GM12878 (cell line): ENCODE measurements around the gene TERF2IP. TPM values are rescaled to one million over a fixed set of nuclear protein-coding genes. Genes with fewer than 3 reads are reported as not detected.

Experiments
- ATAC-seq: fragments of 200-7000 bp; cut with Tn5 transposase; 3 replicates; pipeline ENCODE4 v1.9.1; 2020; ENCODE audit warnings: mild to moderate bottlenecking, moderate library complexity
- BruUV-seq: library from RNA; stranded (reverse); fragments of 400-500 nt; replicated peaks from 2 replicates; lab custom pipeline; 2021; lab: Mats Ljungman, UMichigan
- CTCF ChIA-PET: fragments of 300-600 bp; sonication (Branson Sonifier 250); formaldehyde crosslinking; extraction: SDS; loops from one replicate; lab custom pipeline; 2021; ENCODE audit warnings: inconsistent platforms; lab: Yijun Ruan, JAX
- POLR2A ChIA-PET: fragments of 350-600 bp; formaldehyde crosslinking; extraction: SDS; loops from one replicate; lab custom pipeline; 2021; ENCODE audit warnings: inconsistent platforms; lab: Charles Lee
- RAD21 ChIA-PET: fragments of 300-600 bp; sonication (Branson Sonifier 250); formaldehyde crosslinking; loops from one replicate; lab custom pipeline; 2023; ENCODE audit warnings: antibody characterized with exemption; ENCODE audit not compliant: unreplicated experiment; lab: Charles Lee
- SMC1A ChIA-PET: fragments of 300-600 bp; sonication (Branson Sonifier 250); formaldehyde crosslinking; loops from one replicate; lab custom pipeline; 2023; ENCODE audit not compliant: unreplicated experiment, uncharacterized antibody; lab: Charles Lee
- DNase-seq: peaks from one replicate; pipeline ENCODE4 v3.0.0-alpha.2; 2011; ENCODE audit warnings: low read depth, low spot score
- FAIRE-seq: peaks from 3 replicates; lab custom pipeline; 2011; peaks lifted over from hg19 to GRCh38; lab: Jason Lieb, UNC
- H2AFZ ChIP-seq: 2 replicates; pipeline ENCODE4 v1.6.0; 2011; ENCODE audit warnings: low read depth, low read length, control low read depth; ENCODE audit not compliant: control insufficient read depth
- H3K27ac ChIP-seq: 2 replicates; pipeline ENCODE4 v1.5.1; 2011; ENCODE audit warnings: control low read depth; ENCODE audit not compliant: control insufficient read depth, insufficient read depth
- H3K27me3 ChIP-seq, 2 experiments: replicated peaks in 1 of 2; 2 replicates each; pipeline versions ENCODE4 v1.6.0 to v1.6.1; 2011; ENCODE audit warnings: low read length in 1 of 2; ENCODE audit not compliant: control insufficient read depth in 2 of 2, insufficient read depth in 2 of 2
- H3K36me3 ChIP-seq, 2 experiments: 2 replicates each; pipeline ENCODE4 v1.5.1; 2011; ENCODE audit warnings: low read length in 1 of 2; ENCODE audit not compliant: control insufficient read depth in 2 of 2, insufficient read depth in 2 of 2
- H3K4me1 ChIP-seq: 2 replicates; pipeline ENCODE4 v1.6.1; 2011; ENCODE audit warnings: mild to moderate bottlenecking, low read length, moderate library complexity, mixed read lengths; ENCODE audit not compliant: control insufficient read depth, insufficient read depth
- H3K4me2 ChIP-seq: 2 replicates; pipeline ENCODE4 v1.6.0; 2011; ENCODE audit warnings: control low read depth; ENCODE audit not compliant: control insufficient read depth, insufficient read depth
- H3K4me3 ChIP-seq: fragments of 200-600 bp; sonication (generic); 2 replicates; pipeline ENCODE4 v1.5.1; 2016
- H3K79me2 ChIP-seq: 2 replicates; pipeline ENCODE4 v1.6.0; 2011; ENCODE audit warnings: low read length; ENCODE audit not compliant: control insufficient read depth, insufficient read depth
- H3K9ac ChIP-seq: 2 replicates; pipeline ENCODE4 v1.8.0; 2011; ENCODE audit warnings: low read length, control low read depth, mixed read lengths; ENCODE audit not compliant: control insufficient read depth, insufficient read depth
- H3K9me3 ChIP-seq: replicated peaks from 3 replicates; pipeline ENCODE4 v1.5.1; 2011; ENCODE audit warnings: mild to moderate bottlenecking, low read length; ENCODE audit not compliant: control insufficient read depth, insufficient read depth
- H4K20me1 ChIP-seq: 2 replicates; pipeline ENCODE4 v1.6.0; 2011; ENCODE audit not compliant: control insufficient read depth, insufficient read depth
- BHLHE40 ChIP-seq, 2 experiments: fragments of 450-650 bp in 1 of 2; IDR thresholded peaks; 2 replicates each; pipeline ENCODE4 v1.6.1; 2011 to 2017; ENCODE audit warnings: low read depth in 2 of 2, borderline replicate concordance in 1 of 2, improper control_type of control experiment in 1 of 2, low read length in 1 of 2, mild to moderate bottlenecking in 1 of 2
- CUX1 ChIP-seq: IDR thresholded peaks from 2 replicates; pipeline ENCODE4 v1.6.1; 2012; ENCODE audit warnings: improper control_type of control experiment, low read depth, low read length; ENCODE audit not compliant: insufficient replicate concordance
- DPF2 ChIP-seq: fragments of 450-650 bp; IDR thresholded peaks from 2 replicates; pipeline ENCODE4 v1.6.1; 2017; ENCODE audit warnings: mild to moderate bottlenecking
- EGR1 ChIP-seq, 2 experiments: IDR thresholded peaks; 1 replicate in 1 of 2; 2 replicates in 1 of 2; pipeline ENCODE4 v1.6.1; 2011 to 2012; ENCODE audit warnings: low read depth in 2 of 2, low read length in 2 of 2, borderline replicate concordance in 1 of 2, mild to moderate bottlenecking in 1 of 2, moderate library complexity in 1 of 2
- MEF2A ChIP-seq: IDR thresholded peaks from 2 replicates; pipeline ENCODE4 v1.6.1; 2011; ENCODE audit warnings: low read depth, mild to moderate bottlenecking, low read length, moderate library complexity; ENCODE audit not compliant: insufficient read depth
- PBX3 ChIP-seq: IDR thresholded peaks from 2 replicates; pipeline ENCODE4 v1.6.1; 2011; ENCODE audit warnings: mild to moderate bottlenecking, low read depth, low read length, moderate library complexity; ENCODE audit not compliant: insufficient replicate concordance
- PKNOX1 ChIP-seq: fragments of 450-650 bp; IDR thresholded peaks from 2 replicates; pipeline ENCODE4 v1.6.1; 2016; ENCODE audit warnings: mild to moderate bottlenecking
- PML ChIP-seq: IDR thresholded peaks from 2 replicates; pipeline ENCODE4 v1.6.1; 2012; ENCODE audit warnings: low read length, inconsistent platforms
- SMC3 ChIP-seq: IDR thresholded peaks from 2 replicates; pipeline ENCODE4 v1.6.1; 2011; ENCODE audit warnings: low read length, improper control_type of control experiment, borderline replicate concordance
- SPI1 ChIP-seq: IDR thresholded peaks from 2 replicates; pipeline ENCODE4 v1.6.1; 2011; ENCODE audit warnings: low read depth, mild to moderate bottlenecking, low read length, moderate library complexity, borderline replicate concordance; ENCODE audit not compliant: insufficient read depth
- SREBF2 ChIP-seq: IDR thresholded peaks from 2 replicates; pipeline ENCODE4 v1.6.1; 2012; ENCODE audit warnings: mild to moderate bottlenecking, low read length
- STAT1 ChIP-seq: fragments of 450-650 bp; conservative IDR thresholded peaks from 2 replicates; pipeline ENCODE4 v1.6.1; 2014; ENCODE audit warnings: antibody characterized with exemption, mild to moderate bottlenecking
- ZBTB11 ChIP-seq: fragments of 450-650 bp; formaldehyde crosslinking; IDR thresholded peaks from 2 replicates; pipeline ENCODE4 v1.5.0; 2022; ENCODE audit warnings: mild to moderate bottlenecking, missing genetic modification characterization
- ZNF24 ChIP-seq: fragments of 450-650 bp; IDR thresholded peaks from 2 replicates; pipeline ENCODE4 v1.6.1; 2017; ENCODE audit warnings: antibody characterized with exemption, mild to moderate bottlenecking
- in situ Hi-C: fragments of 300-500 bp; cut with MboI; formaldehyde crosslinking; loops from 9 replicates; pipeline ENCODE4 v1.14.3; 2018; ENCODE audit warnings: mixed read lengths
- intact Hi-C: fragments of 100-400 bp; cut with micrococcal nuclease; formaldehyde crosslinking; loops from one replicate; pipeline ENCODE4 v1.14.2; 2022; ENCODE audit not compliant: unreplicated experiment
- polyA plus RNA-seq, 11 experiments: library from polyadenylated mRNA; depleted of rRNA in 4 of 11; unstranded in 6 of 11; stranded (reverse) in 5 of 11; fragments of >200 nt; fragmentation: Nextera tagmentation in 4 of 11; fragmentation: Illumina TruSeq in 1 of 11; extraction: Ambion mirVana in 4 of 11; extraction: Trizol in 1 of 11; gene quantifications; 1 replicate in 1 of 11; 2 replicates in 10 of 11; pipeline versions ENCODE4 v1.2.1 to v1.2.3, GENCODE V29; 2011 to 2016; ENCODE audit warnings: inconsistent platforms in 2 of 11, missing spikeins in 2 of 11, low read depth in 1 of 11
- total RNA-seq, 4 experiments: library from RNA; depleted of rRNA in 3 of 4; stranded (reverse); fragments of >200 nt in 3 of 4; fragmentation: Illumina TruSeq in 1 of 4; extraction: Trizol in 1 of 4; gene quantifications; 2 replicates each; pipeline versions ENCODE4 v1.2.1 to v1.2.3, GENCODE V29; 2013 to 2021

The TERF2IP gene
- total and polyA plus RNA-seq, 10 of the 15 experiments (the other 5 are each of a cell fraction or from before 2014, with no cell fraction given), result 19.6 to 93.1 (median 54.4) TPM

- Histone ChIP-seq H2AFZ (no peak overlapping the region), H3K4me2 (no peak overlapping the region), H3K36me3 (no peaks in the 10 kb centered on the region), H3K4me1 (no peaks in the 10 kb centered on the region), H3K27ac (no peak overlapping the region), H3K27me3 (no peaks in the 10 kb centered on the region), H4K20me1 (no peaks in the 10 kb centered on the region), H3K4me3 (no peak overlapping the region), H3K79me2 (no peaks in the 10 kb centered on the region), H3K9me3 (no peaks in the 10 kb centered on the region; the same call in 2 of the 3 replicates), H3K9ac (no peak overlapping the region)
- in situ Hi-C loops (no loop called here), intact Hi-C loops (no loop called here)
- ChIA-PET SMC1A (interaction anchor here (2.2 kb wide), 1 partner anchor 11 kb away, joined by 4 read pairs; no protein-coding TSS in a partner anchor), RAD21 (no interaction called here), CTCF (no interaction called here), POLR2A (no interaction called here)
- no TSS peak for BruUV-seq
- DNase-seq (no peak), FAIRE-seq (no peak), ATAC-seq (no peak)
- TF ChIP-seq MEF2A (no peak), PBX3 (no peak), SMC3 (no peak), SREBF2 (no peak), PML (no peak), CUX1 (no peak), PKNOX1 (no peak), EGR1 (IDR thresholded peaks at IDR 0.05; ENCODE audit: borderline replicate concordance in 1 of 2, low read depth in 2 of 2, low read length in 2 of 2) (no peak), DPF2 (no peak), ZBTB11 (CRISPR knock-in tag) (no peak), STAT1 (no peak), ZNF24 (no peak), BHLHE40 (IDR thresholded peaks at IDR 0.05; ENCODE audit: borderline replicate concordance in 1 of 2, low read depth in 2 of 2, low read length in 1 of 2) (no peak), SPI1 (no peak)
These were observed 19.9 kb downstream of the TERF2IP start for GRCh38 chr16:75667503-75667902.
